NB4 (cell line): ENCODE measurements around the gene PIGO.

Experiments used
- CTCF ChIP-seq: IDR thresholded peaks from one replicate; pipeline ENCODE4 v1.5.1; 2012; ENCODE audit warnings: low read depth, low read length
- POLR2A ChIP-seq: IDR thresholded peaks from 2 replicates; pipeline ENCODE4 v1.6.1; 2011; ENCODE audit warnings: mild to moderate bottlenecking; ENCODE audit not compliant: insufficient read length; ENCODE audit errors: extremely low read depth

DNA sequence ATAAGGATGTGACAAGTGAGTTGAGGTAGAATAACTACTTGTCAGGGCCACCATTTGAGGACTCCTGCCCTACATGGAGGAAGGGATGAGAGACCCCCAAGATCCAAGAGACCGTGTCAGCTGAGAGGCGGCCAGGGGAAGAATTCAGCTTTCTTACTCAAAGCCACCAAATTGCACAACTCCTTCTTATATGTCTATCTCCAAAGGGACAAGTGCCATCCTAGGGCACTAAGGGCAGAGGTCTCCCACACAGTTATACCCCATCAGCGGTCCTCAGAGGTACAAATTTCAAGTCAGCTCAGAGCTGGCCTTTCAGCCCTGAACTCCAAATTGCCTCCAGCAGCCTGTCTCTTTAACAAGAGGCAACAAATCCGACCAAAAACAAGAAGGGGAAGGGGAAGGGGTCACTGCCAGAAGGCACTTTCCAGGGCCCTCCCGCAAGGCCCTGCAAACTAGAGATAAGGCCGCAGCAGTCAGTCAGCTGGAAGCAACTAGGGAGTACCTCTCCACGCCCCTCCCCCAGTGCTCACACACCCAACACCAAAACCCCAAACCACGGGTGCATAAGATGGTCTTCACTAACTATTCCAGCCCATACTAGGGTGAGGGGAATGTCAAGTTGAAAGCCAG lies 12.7 kb upstream of the PIGO start:
- TF ChIP-seq CTCF (no peak), POLR2A (no peak)
